GM03348 (cell line): Measurements from ENCODE around the gene ACSL6.

Source experiments
- DNase-seq: peaks from one replicate; pipeline ENCODE4 v3.0.0; 2012; ENCODE audit warnings: low spot score

Gene ACSL6

GRCh38 chr5:131979816-131980215 is 31.6 kb downstream of the ACSL6 start:
- no peak for DNase-seq

- DNase-seq: no peak
These were observed 34.2 kb downstream of the ACSL6 start for GRCh38 chr5:131977212-131977604.

- DNase-seq: no peak
These were observed 34.8 kb downstream of the ACSL6 start for GRCh38 chr5:131976414-131977211.

GRCh38 chr5:131974956-131975726 is 36.3 kb downstream of the ACSL6 start:
- DNase-seq: no peak

- DNase-seq: no peak
These were observed 36.9 kb downstream of the ACSL6 start for GRCh38 chr5:131974622-131974955.

GRCh38 chr5:131974016-131974415 is 37.4 kb downstream of the ACSL6 start:
- no peak for DNase-seq

- DNase-seq: no peak
These were observed 38.3 kb downstream of the ACSL6 start for GRCh38 chr5:131973089-131973712.

GRCh38 chr5:131968396-131968954 is 43.0 kb downstream of the ACSL6 start:
- peak; percentile 27 for DNase-seq

GRCh38 chr5:131966551-131966950 is 44.9 kb downstream of the ACSL6 start:
- no peak for DNase-seq

- no peak for DNase-seq
These were observed 45.5 kb downstream of the ACSL6 start for GRCh38 chr5:131965826-131966415.

GRCh38 chr5:131959906-131960305 is 51.6 kb downstream of the ACSL6 start:
- DNase-seq: no peak

GRCh38 chr5:131959136-131959535 is 52.3 kb downstream of the ACSL6 start:
- DNase-seq: no peak

GRCh38 chr5:131957721-131958441 is 53.6 kb downstream of the ACSL6 start:
- no peak for DNase-seq

- DNase-seq: no peak
These were observed 57.5 kb downstream of the ACSL6 start for GRCh38 chr5:131953969-131954368.

GRCh38 chr5:131952301-131952857 is 59.1 kb downstream of the ACSL6 start:
- no peak for DNase-seq

GRCh38 chr5:131950706-131951105 is 60.8 kb downstream of the ACSL6 start:
- no peak for DNase-seq

GRCh38 chr5:131947445-131947844 is 64.0 kb downstream of the ACSL6 start:
- DNase-seq: no peak

GRCh38 chr5:131945551-131946168 is 65.8 kb downstream of the ACSL6 start, which contains the start of gene MEIKIN:
Gene MEIKIN (minus strand): TSS chr5:131945663. CDS start chr5:131945505, 158 bp downstream.
- DNase-seq: no peak

GRCh38 chr5:131944702-131945550 is 66.5 kb downstream of the ACSL6 start:
- DNase-seq: no peak

- no peak for DNase-seq
These were observed 67.5 kb downstream of the ACSL6 start for GRCh38 chr5:131943916-131944315.
